Measurements from ENCODE around the gene UNG. TPM values are rescaled to one million over a fixed set of nuclear protein-coding genes. Genes with fewer than 3 reads are reported as not detected.

Gene UNG
- total and polyA plus RNA-seq, 9 of the 15 experiments (the other 6 are each of a cell fraction or from before 2014, with no cell fraction given) = 8.4 to 59.8 (median 41.0) TPM

GRCh38 chr12:109097140-109097434 lies 310 bp upstream of the UNG start (continued):
- TF ChIP-seq PHF8 (IDR thresholded peaks at IDR 0.05; ENCODE audit: borderline replicate concordance, low read length) (peak; percentile 57; the same call in 1 of the 2 replicates), NFRKB (IDR thresholded peaks at IDR 0.05; ENCODE audit: low read depth) (no peak)

- under 1% methylated on average over 24 of the region's 32 CpGs for WGBS (ENCODE audit: insufficient coverage, low coverage, missing lambda C conversion rate)
- Histone ChIP-seq H3K4me3 (peak overlapping the region; percentile 81), H3K4me2 (ENCODE audit: insufficient read depth, low read length) (peak overlapping the region; percentile 71), H3K4me1 (replicated peaks in 1 of 2; ENCODE audit: control insufficient read depth in 2 of 2, insufficient read depth in 2 of 2, low read length in 2 of 2) (peaks cover 5 to 25% of the 10 kb centered on the region in 2 experiments; a peak in 3 of 5 replicates), H3K36me3 (ENCODE audit: control insufficient read depth, insufficient read depth, low read length) (peaks cover 45% of the 10 kb centered on the region; the same call in 2 of the 3 replicates), H4K20me1 (replicated peaks; ENCODE audit: control insufficient read depth, insufficient read depth, low read length) (no peaks in the 10 kb centered on the region), H3K27me3 (ENCODE audit: control insufficient read depth in 2 of 2, insufficient read depth in 2 of 2, low read length in 2 of 2) (no peaks in the 10 kb centered on the region), H3K9me1 (ENCODE audit: control insufficient read depth, insufficient read depth, low read length) (no peaks in the 10 kb centered on the region), H2AFZ (ENCODE audit: low read depth, low read length) (peak overlapping the region; percentile 76), H3K79me2 (ENCODE audit: control insufficient read depth, insufficient read depth, low read length) (peaks cover 12% of the 10 kb centered on the region), H3K9ac (ENCODE audit: insufficient read depth in 1 of 2, low read depth in 2 of 2, low read length in 2 of 2) (peak overlapping the region; percentile 36 to 89), H3K9me3 (replicated peaks; ENCODE audit: control insufficient read depth, insufficient read depth, low read depth, low read length) (no peaks in the 10 kb centered on the region), H3K27ac (ENCODE audit: extremely low read depth, low read depth, low read length) (peak overlapping the region; percentile 39; the same call in 2 of the 3 replicates)
- in situ Hi-C loops (cut with MboI) (loop anchor here (10.0 kb wide), 1 partner anchor 433 kb away; no protein-coding TSS in a partner anchor), intact Hi-C loops (cut with micrococcal nuclease) (loop anchor here (10.0 kb wide), 3 partner anchors 83 to 433 kb away; no protein-coding TSS in a partner anchor)
- no peak for DNase-seq (ENCODE audit: extremely low read depth in 1 of 4, low spot score in 3 of 4)
- CTCF ChIA-PET (ENCODE audit: low intra/inter-chr PET ratio) = no interaction called here
- BruUV-seq (replicated peaks) = TSS peak; percentile 43
- FAIRE-seq = no peak
- POLR2A ChIA-PET = interaction anchor here (0.6 to 3.0 kb wide), 3 partner anchors 10 to 220 kb away, joined by 3 to 9 read pairs (median 3); no protein-coding TSS in a partner anchor
- ATAC-seq = peak; percentile 30
- TF ChIP-seq ZHX1 (conservative IDR thresholded peaks at IDR 0.05; ENCODE audit: low read length) = no peak
- no peak for TF ChIP-seq U2AF1 (optimal IDR thresholded peaks at IDR 0.05; ENCODE audit: low read depth, low read length)
- no peak for TF ChIP-seq MEF2D (tag; conservative IDR thresholded peaks at IDR 0.05; ENCODE audit: low read depth)
- peak; percentile 16 for TF ChIP-seq PHF20 (IDR thresholded peaks at IDR 0.05; ENCODE audit: partially characterized antibody)
- peak in 1 of 2 experiments; percentile 43; a peak in 1 of 4 replicates for TF ChIP-seq UBTF (IDR thresholded peaks at IDR 0.05; ENCODE audit: borderline replicate concordance in 1 of 2, low read depth in 2 of 2, low read length in 2 of 2)
- TF ChIP-seq DPF2 (IDR thresholded peaks at IDR 0.05) = no peak
- peak; percentile 39; the same call in 1 of the 2 replicates for TF ChIP-seq KLF13 (tag; IDR thresholded peaks at IDR 0.05; ENCODE audit: borderline replicate concordance, low read depth)
- TF ChIP-seq PCBP1 (IDR thresholded peaks at IDR 0.05; ENCODE audit: low read depth, low read length, poor library complexity, severe bottlenecking) = no peak
- TF ChIP-seq ZBTB49 (CRISPR knock-in tag; IDR thresholded peaks at IDR 0.05; ENCODE audit: borderline replicate concordance) = 0 out of 2 replicates have a peak, but pooled peaks have one; percentile 5
- no peak for TF ChIP-seq ZNF165 (CRISPR knock-in tag; IDR thresholded peaks at IDR 0.05; ENCODE audit: borderline replicate concordance)
- no peak for TF ChIP-seq SMAD4 (CRISPR knock-in tag; conservative IDR thresholded peaks at IDR 0.05)
Observed at GRCh38 chr12:109098183-109098604, 797 bp downstream of the UNG start.

Measured in K562 (cell line).